Stomach (tissue), 9 donors: ENCODE results near the gene SNRPB2. TPM values are rescaled to one million over a fixed set of nuclear protein-coding genes. Genes with fewer than 3 reads are reported as not detected.

Experiments
- DNase-seq, 2 donors: peaks; one replicate each; pipeline versions ENCODE4 v3.0.0 to v3.0.0-alpha.2; 2013 to 2019
- H3K27ac ChIP-seq, 5 donors: fragments of 200-600 bp in 4 of 5; sonication (generic) in 4 of 5; one replicate each; pipeline ENCODE4 v1.5.1; 2013 to 2019; ENCODE audit warnings: mild to moderate bottlenecking in 1 of 5, moderate library complexity in 1 of 5
- H3K27me3 ChIP-seq, 3 donors: fragments of 200-600 bp; sonication (generic); one replicate each; pipeline ENCODE4 v1.5.1; 2017 to 2019; ENCODE audit warnings: mixed run types in 1 of 3
- H3K36me3 ChIP-seq, 4 donors: fragments of 200-600 bp; sonication (generic); 1 replicate in 3 of 4; 2 replicates in 1 of 4; pipeline ENCODE4 v1.5.1; 2016 to 2019
- H3K4me1 ChIP-seq, 4 donors: fragments of 200-600 bp; sonication (generic); one replicate each; pipeline ENCODE4 v1.5.1; 2016 to 2019
- H3K4me3 ChIP-seq, 4 donors: fragments of 200-600 bp; sonication (generic) in 3 of 4; one replicate each; pipeline ENCODE4 v1.5.1; 2016 to 2019; ENCODE audit warnings: mild to moderate bottlenecking in 1 of 4
- H3K9me3 ChIP-seq, 4 donors: fragments of 200-600 bp; sonication (generic); one replicate each; pipeline ENCODE4 v1.5.1; 2016 to 2019
- EP300 ChIP-seq: sonication (generic); formaldehyde crosslinking; IDR thresholded peaks from one replicate; pipeline ENCODE4 v1.6.1; 2017; ENCODE audit warnings: antibody characterized with exemption
- POLR2A ChIP-seq, 4 donors: fragments of 450-650 bp; IDR thresholded peaks; one replicate each; pipeline ENCODE4 v1.6.1; 2016; ENCODE audit warnings: antibody characterized with exemption in 4 of 4, control low read depth in 2 of 4, mild to moderate bottlenecking in 1 of 4, moderate library complexity in 1 of 4
- POLR2AphosphoS5 ChIP-seq, 3 donors: sonication (generic); formaldehyde crosslinking; IDR thresholded peaks; one replicate each; pipeline ENCODE4 v1.6.1; 2016; ENCODE audit warnings: antibody characterized with exemption in 3 of 3
- WGBS, 5 donors: extraction: QIAGEN DNeasy Blood & Tissue Kit in 3 of 5; methylation state at CpG; one replicate each; pipeline versions ENCODE4 v1.1.5 to v1.1.7; 2013 to 2018; 5-methylcytosine and 5-hydroxymethylcytosine counted together
- intact Hi-C: fragments of 100-400 bp; cut with DNase I; formaldehyde crosslinking; loops from one replicate; pipeline ENCODE4 v1.15.1; 2023; ENCODE audit warnings: low total_unique reads
- polyA plus RNA-seq, 3 donors: library from polyadenylated mRNA; stranded (reverse); fragments of 200-250 nt; gene quantifications; one replicate each; pipeline ENCODE4 v1.2.3, GENCODE V29; 2013
- total RNA-seq, 5 donors: library from RNA; depleted of rRNA; stranded (reverse); fragments of >200 nt; gene quantifications; one replicate each; pipeline versions ENCODE4 v1.1.0 to v1.2.3, GENCODE V29; 2014 to 2016
- TF ChIP-seq, protein P1 (sequence below), 7 experiments: fragments of 450-650 bp in 4 of 7; fragments of 200-600 bp in 3 of 7; sonication (generic) in 3 of 7; IDR thresholded peaks; one replicate each; pipeline ENCODE4 v1.5.1; 2016 to 2019; ENCODE audit warnings: antibody characterized with exemption in 7 of 7, control low read depth in 2 of 7, mild to moderate bottlenecking in 1 of 7
- donor health status: healthy with polysubstance abuse.
- donor health status: Bipolar disorder and iron deficiency.
- donor health status: healthy.

Gene SNRPB2
- total and polyA plus RNA-seq, 8 donors, result 2.6 to 67.4 (median 44.4) TPM; not detected in 1

DNA sequence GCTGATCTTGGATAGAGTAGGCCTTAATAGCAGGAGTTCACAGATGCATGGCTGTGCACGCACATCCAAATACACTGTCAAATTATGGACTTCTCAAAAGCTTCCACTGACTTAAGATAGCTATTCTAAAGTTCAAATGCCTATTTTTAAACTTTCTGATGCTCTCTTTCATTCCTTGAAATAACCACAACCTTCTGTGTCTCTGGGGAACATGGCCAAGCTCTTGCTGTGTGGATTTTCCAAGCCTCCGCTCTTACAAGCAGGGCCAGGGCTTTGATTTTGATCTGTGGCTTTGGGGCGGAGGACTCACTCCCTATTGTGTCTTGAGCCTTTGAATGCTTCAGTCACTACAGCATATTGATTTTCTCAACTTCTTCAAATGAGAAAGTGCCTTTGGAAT is 35.7 kb upstream of the SNRPB2 start:
- Histone ChIP-seq H3K4me1 (no peaks in the 10 kb centered on the region), H3K27me3 (no peaks in the 10 kb centered on the region), H3K9me3 (no peaks in the 10 kb centered on the region), H3K4me3 (no peak overlapping the region), H3K36me3 (no peaks in the 10 kb centered on the region), H3K27ac (no peak overlapping the region)
- intact Hi-C loops, result no loop called here
- no peak for DNase-seq
- WGBS, 5 donors, result 70 to 86% (median 78%) methylated on average over 3 of the region's 3 CpGs
- no peak for TF ChIP-seq POLR2AphosphoS5 (IDR thresholded peaks at IDR 0.05)
- no peak for TF ChIP-seq EP300
- TF ChIP-seq, protein P1, sequence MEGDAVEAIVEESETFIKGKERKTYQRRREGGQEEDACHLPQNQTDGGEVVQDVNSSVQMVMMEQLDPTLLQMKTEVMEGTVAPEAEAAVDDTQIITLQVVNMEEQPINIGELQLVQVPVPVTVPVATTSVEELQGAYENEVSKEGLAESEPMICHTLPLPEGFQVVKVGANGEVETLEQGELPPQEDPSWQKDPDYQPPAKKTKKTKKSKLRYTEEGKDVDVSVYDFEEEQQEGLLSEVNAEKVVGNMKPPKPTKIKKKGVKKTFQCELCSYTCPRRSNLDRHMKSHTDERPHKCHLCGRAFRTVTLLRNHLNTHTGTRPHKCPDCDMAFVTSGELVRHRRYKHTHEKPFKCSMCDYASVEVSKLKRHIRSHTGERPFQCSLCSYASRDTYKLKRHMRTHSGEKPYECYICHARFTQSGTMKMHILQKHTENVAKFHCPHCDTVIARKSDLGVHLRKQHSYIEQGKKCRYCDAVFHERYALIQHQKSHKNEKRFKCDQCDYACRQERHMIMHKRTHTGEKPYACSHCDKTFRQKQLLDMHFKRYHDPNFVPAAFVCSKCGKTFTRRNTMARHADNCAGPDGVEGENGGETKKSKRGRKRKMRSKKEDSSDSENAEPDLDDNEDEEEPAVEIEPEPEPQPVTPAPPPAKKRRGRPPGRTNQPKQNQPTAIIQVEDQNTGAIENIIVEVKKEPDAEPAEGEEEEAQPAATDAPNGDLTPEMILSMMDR (IDR thresholded peaks at IDR 0.05), result no peak
- TF ChIP-seq POLR2A (IDR thresholded peaks at IDR 0.05), result no peak

DNA sequence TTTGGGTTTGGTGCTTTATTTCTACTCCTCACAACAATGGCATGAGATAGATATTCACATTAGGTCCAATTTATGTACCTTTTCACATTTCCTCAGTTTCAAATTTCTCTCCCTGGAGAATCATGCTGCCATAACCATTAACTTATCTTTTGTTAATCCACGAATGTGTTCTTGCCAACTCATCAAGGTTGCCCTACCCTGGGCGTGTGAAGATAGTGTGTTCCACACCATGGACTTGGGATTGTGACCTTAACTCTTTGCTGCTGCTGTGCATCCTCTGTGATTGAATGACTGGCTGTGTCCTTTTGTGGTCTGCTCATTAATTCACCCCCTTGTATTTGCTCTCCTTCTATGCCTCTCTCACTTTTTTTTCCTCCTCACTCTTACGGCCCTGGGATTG is 34.2 kb upstream of the SNRPB2 start:
- TF ChIP-seq, protein P1 (IDR thresholded peaks at IDR 0.05), result no peak
- TF ChIP-seq POLR2AphosphoS5 (IDR thresholded peaks at IDR 0.05) (no peak), EP300 (no peak), POLR2A (IDR thresholded peaks at IDR 0.05) (no peak)
- DNase-seq, result no peak
- Histone ChIP-seq H3K27ac (no peak overlapping the region), H3K9me3 (no peaks in the 10 kb centered on the region), H3K27me3 (no peaks in the 10 kb centered on the region), H3K4me1 (no peaks in the 10 kb centered on the region), H3K36me3 (no peaks in the 10 kb centered on the region), H3K4me3 (no peak overlapping the region)
- WGBS, 5 donors, result 31 to 64% (median 40%) methylated on average over 3 of the region's 3 CpGs
- intact Hi-C loops, result no loop called here

DNA sequence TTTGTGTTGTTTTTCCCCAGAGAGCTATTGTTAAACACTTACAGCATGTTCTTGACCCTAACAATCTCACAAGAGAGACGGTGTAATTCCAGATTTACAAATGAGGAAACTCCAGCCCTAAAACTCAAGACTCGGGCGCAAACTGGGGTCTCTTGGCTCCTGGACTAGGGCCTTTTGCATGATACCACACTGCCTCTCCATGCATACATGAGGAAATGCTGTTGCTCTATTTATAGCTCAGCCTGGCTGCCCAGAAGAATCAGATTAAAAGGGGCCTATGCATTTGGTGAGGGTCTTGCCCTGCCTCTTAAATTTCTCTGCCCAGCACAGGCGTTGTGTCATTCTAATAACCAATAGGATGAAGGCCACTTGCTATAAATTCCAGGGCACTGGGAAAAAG is 30.5 kb upstream of the SNRPB2 start:
- no peak for DNase-seq
- no peak overlapping the region for H3K27ac ChIP-seq
- no peaks in the 10 kb centered on the region for H3K9me3 ChIP-seq
- no peak overlapping the region for H3K4me3 ChIP-seq
- WGBS, 5 donors, result 73 to 84% (median 79%) methylated on average over 4 of the region's 4 CpGs
- no peak for TF ChIP-seq POLR2A (IDR thresholded peaks at IDR 0.05)
- TF ChIP-seq, protein P1 (IDR thresholded peaks at IDR 0.05), result no peak
- no peak for TF ChIP-seq EP300
- TF ChIP-seq POLR2AphosphoS5 (IDR thresholded peaks at IDR 0.05), result no peak
- H3K4me1 ChIP-seq, result no peaks in the 10 kb centered on the region
- intact Hi-C loops, result no loop called here
- H3K27me3 ChIP-seq, result no peaks in the 10 kb centered on the region
- H3K36me3 ChIP-seq, result no peaks in the 10 kb centered on the region

DNA sequence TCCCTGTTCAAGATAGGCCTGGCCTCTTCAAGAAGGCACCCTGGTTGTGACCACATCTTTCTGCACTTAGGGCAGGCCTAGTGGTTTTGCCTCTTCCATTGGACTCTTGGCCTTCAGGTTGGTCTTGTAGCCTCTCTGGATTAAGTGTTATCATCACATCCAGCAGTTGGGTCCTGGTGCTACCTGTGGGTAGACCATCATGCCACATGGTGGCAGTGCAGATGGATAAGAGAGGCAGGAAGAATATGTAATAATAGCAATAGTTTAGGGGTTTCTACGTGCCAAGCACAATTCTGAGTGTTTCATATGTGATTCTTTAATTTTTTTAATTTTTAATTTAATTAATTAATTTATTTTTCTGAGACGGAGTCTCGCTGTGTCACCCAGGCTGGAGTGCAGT is 28.5 kb upstream of the SNRPB2 start:
- H3K4me1 ChIP-seq, result no peaks in the 10 kb centered on the region
- DNase-seq, result peak; percentile 15 to 30
- H3K36me3 ChIP-seq, result no peaks in the 10 kb centered on the region
- intact Hi-C loops, result no loop called here
- no peak overlapping the region for H3K4me3 ChIP-seq
- peaks cover 0 to 8% (median 6%) of the 10 kb centered on the region in 4 donors for H3K9me3 ChIP-seq
- H3K27me3 ChIP-seq, result peaks cover 0 to 7% (median 0%) of the 10 kb centered on the region in 3 donors
- no peak overlapping the region for H3K27ac ChIP-seq
- no peak for TF ChIP-seq EP300
- TF ChIP-seq, protein P1 (IDR thresholded peaks at IDR 0.05), result peak in 2 of 7 experiments; percentile 7 to 20
- 52 to 76% (median 72%) methylated on average over 3 of the region's 3 CpGs for WGBS, 5 donors
